Stimulated activated CD8-positive, alpha-beta memory T cell treated with anti-CD3 and anti-CD28 coated beads, Interleukin-15, amount 100 ng/mL, for 4 hours (primary cell): ENCODE results near the gene GNG14.
A peak's percentile ranks its signal among the peaks of the same experiment; 100 is the strongest.
"Not testable (repeated sequence)": the region's sequence is repeated elsewhere in the genome, so short reads cannot be mapped to it uniquely, and the experiment has no call there.

Source experiments
- DNase-seq, 2 donors: peaks; one replicate each; pipeline ENCODE4 v3.0.0-alpha.2; 2020; ENCODE audit warnings: low read depth in 2 of 2

GNG14 gene

DNA sequence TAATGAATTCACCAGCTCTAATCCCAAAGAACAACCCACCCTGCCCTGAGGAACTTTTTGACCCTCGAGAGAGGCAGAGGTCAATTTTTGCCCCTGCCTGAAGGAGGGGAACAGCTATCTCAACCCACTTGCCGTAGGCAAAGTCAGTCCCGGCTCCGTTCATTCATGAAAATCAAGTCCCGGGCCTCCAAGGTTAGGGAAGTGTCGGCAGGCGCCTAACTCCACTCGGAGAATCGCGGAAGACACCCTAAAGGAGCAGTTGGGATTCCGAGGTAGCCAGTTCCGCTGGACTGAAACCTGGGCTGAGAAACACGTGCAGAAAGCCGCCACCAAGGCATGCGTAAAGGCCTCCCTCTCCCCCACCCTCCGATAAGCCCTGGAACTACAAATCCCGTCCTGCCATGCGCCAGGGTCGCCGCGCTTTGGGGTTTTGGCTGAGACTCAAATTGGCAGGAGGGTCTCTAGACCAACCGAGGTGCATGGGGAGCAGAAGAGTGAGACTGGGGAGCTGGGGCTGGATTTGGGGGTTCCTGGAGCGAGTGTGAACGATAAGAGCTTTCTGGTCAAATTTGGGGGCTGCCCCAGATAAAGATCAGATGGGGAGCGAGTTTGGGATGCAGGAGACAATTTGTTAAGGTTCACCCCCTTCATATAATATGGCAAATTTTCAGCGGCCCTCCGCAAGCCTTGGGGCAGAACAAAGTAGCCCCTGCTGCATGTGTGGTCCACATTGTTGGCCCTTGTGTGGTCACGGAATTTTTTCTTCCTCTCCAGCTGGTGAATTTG is 36.0 kb downstream of the GNG14 start, which contains the start of gene TNPO2:
TNPO2 (minus strand) TSS at position 292 of the 786 bp plus-strand sequence. CDS start 2,955 bp downstream, outside the sequence.
- DNase-seq: peak in 1 of 2 donors; percentile 48

DNA sequence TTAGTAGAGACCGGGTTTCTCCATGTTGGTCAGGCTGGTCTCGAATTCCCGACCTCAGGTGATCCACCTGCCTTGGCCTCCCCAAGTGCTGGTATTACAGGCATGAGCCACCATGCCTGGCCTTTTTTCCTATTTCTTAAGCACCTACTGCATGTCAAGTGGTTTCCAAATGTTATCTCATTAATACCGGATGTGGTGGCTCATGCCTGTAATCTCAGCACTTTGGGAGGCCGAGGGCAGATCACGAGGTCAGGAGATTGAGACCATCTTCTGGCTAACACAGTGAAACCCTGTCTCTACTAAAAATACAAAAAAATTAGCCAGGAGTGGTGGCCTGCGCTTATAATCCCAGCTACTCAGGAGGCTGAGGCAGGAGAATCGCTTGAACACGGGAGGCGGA is 37.8 kb downstream of the GNG14 start:
- not testable (repeated sequence) for DNase-seq

DNA sequence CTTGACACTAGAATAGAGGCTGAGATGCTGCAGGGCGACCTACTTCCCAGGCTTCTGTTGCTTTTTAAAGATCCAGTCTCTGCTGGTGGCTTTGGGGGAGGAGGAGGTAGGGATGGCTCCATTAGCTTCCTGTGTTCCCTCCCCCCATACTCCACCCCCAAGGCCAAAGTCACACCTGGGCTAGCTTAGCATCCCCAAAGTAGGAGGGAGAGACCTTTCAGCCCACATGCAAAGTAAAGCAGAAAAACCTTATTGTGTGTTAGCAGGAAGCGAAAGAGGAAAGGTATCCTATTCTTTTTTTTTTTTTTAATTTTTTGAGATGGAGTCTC is 39.2 kb downstream of the GNG14 start:
- no peak for DNase-seq

DNA sequence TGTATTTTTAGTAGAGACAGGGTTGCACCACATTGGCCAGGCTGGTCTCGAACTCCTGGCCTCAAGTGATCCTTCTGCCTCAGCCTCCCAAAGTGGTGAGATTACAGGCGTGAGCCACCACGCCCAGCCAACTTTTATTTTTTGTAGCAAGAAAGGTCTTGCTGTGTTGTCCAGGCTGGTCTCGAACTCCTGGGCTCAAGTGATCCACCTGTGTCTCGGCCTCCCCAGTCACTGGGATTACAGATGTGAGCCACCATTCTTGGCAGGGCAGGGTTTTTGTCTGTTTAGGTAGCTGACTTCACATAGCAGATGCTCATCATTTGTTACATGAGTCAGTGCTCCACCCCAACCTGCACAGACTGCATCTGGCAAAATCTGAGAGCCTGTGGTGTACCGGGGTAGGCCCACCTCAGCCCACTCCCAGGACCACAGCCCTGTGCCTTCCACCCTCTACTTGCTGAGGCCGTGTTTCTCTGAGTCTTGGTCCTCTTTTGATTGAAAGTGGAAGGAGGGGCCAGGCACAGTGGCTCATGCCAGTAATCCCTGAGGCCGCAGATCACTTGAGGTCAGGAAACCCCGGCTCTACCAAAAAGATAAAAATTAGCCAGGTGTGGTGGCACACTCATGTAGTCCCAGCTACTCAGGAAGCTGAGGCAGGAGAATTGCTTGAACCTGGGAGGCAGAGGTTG is 40.1 kb downstream of the GNG14 start:
- no peak for DNase-seq

DNA sequence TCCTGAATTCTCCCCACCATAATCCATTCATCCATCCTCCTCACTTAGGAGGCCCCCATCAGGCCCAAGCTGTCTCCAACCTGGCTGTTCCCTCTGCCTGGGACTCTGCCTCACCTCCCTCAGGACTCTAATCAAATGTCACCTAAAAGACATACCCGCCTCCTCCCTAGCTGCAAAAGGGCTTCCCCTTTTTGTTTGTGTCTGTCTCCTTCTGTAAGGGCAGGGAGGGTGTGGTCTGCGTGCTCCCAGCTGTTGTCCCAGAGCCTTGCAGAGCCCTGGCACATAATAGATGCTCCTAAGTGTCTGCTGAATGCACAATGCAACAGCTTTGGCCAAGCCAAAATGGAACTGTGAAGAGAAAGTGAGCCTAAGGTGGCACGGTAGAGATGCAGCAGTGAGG is 42.3 kb downstream of the GNG14 start:
- DNase-seq: no peak

DNA sequence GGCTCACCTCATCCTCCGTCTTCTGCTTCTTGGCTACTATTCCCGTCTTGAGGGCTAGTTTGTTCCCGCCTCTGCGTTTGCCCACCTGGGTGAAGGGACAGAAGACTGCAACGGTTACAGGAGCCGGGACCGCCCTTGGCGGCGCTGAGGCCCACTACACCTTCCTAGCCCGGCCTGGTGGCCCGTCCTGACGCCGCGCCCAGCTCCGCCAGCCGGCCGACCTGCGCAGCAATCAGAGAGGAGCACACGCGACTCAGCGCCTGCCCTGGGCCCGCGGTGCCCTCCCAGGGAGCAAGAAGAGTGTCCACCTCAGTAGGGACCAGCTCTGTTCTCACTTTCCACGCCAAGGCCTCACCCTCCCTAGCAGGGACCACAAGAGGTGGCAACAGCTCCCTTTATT is 43.5 kb downstream of the GNG14 start:
- no peak for DNase-seq

DNA sequence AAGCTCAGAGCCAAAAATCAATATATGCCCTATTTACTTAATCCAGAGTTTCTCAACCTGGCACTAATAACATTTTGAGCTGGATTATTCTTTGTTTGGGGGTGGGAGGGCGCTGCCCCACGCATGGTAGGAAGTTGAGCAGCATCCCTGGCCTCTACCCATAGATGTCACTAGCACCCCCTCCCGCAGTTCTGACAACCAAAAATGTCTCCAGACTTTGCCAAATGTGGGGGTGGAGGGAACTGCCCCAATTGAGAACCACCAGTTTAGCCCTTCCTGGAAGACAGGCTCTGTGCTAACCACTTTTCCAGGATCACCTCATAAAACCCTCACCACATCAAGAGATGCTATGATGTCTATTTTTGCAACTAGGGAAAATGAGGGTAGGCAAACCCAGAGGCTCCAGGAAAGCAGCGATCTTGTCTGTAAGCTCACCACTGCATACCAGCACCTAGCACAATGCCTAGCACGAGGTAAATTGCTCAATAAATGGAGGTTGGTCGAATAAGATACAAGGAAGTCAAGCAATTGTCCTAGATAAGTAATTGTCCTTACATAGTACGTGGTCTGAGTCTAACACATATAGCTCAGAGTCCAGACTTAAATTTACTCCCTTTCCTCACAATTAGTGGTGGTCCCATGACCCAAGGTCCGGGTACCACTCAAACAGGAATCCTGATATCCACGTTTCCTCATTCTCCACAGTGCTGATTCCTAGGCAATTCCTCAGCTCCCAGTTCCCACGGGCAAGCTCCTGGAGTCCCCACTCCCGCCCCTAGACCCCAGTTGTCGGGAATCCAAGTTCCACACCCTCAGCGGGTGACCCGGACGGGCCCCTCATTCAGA is 45.8 kb downstream of the GNG14 start:
- no peak for DNase-seq

DNA sequence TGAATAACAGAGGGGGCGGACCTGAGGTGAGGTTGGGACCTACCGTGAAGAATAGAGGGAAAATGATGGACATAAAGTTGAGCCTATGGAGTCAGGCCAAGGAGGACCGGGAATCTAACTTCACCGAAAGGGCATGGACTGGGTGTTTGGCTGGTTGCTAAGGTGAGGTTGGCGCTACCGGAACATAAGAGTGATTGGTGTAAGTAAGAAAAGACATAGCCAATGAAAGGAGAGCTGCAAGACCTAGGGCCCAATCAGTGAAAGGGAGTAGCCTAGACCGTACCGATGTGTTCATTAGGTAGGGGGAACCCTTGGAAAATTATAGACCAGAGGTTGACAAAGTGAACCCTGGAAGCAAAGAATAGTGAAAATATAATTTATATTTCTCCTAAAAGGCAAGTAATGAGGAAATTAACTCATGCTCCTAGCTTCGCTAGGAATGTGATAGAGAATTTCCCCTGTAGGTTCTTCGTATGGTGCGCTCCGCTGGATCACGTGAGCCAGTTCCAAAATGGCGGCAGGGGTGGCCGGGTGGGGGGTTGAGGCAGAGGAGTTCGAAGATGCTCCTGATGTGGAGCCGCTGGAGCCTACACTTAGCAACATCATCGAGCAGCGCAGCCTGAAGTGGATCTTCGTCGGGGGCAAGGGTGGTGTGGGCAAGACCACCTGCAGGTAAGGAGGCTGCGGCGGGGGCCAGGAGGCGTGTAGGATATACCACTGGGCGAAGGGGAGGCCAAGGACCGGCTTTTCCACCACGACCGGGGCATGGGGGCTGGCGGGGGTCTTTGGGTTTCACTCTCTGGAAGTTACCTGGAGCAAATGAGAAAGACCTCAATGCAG is 49.4 kb downstream of the GNG14 start, which contains the start of gene GET3:
GET3 (plus strand) TSS at position 503 of the 840 bp plus-strand sequence; CDS start at position 512, 9 bp downstream.
- DNase-seq: peak; percentile 53 to 61

DNA sequence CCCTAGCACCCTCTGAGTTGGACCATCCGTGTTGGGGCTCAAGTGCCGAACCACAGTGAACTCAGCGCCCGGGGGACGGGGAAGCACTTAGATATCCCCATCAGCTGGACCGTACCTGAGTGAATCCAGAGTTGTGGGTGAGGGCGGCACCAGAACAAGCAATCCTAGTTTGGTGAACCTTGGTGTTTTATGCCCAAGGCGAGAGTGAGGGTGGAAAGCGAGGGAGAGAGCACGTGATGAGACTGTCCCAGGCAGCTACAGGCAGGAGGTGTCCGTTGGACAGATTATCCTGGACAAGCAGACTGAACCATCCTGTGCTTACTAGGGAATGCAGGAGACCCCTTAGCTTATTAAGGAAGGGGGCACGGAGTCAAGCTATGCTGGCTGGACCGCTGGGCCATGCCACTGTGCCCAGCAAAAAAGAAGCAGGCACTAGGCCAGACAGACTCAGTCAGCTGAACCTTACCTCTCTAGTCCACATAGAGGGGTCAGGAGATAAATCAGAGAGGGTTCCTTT is 50.1 kb downstream of the GNG14 start:
- no peak for DNase-seq
